CD4-positive, alpha-beta T cell treated with Interferon alpha-2 for 1 hour (primary cell): ENCODE data around the gene MPRIP.

Experiments
- DNase-seq, 2 donors: peaks; one replicate each; pipeline ENCODE4 v3.0.0-alpha.2; 2020 to 2022

The MPRIP gene

GRCh38 chr17:17172001-17172939, 130.0 kb downstream of the MPRIP start:
- no peak for DNase-seq

GRCh38 chr17:17172990-17173389, 130.7 kb downstream of the MPRIP start:
- no peak for DNase-seq

- DNase-seq, result no peak
Observed at GRCh38 chr17:17173921-17174320, 131.7 kb downstream of the MPRIP start.

GRCh38 chr17:17175340-17175739, 133.1 kb downstream of the MPRIP start:
- no peak for DNase-seq

GRCh38 chr17:17175917-17176316, 133.7 kb downstream of the MPRIP start:
- peak in 1 of 2 donors; percentile 30 for DNase-seq

GRCh38 chr17:17176341-17176740, 134.1 kb downstream of the MPRIP start:
- DNase-seq, result no peak

GRCh38 chr17:17177176-17177575, 134.9 kb downstream of the MPRIP start:
- DNase-seq, result peak in 1 of 2 donors; percentile 15

- peak in 1 of 2 donors; percentile 62 for DNase-seq
Observed at GRCh38 chr17:17179371-17179827, 137.1 kb downstream of the MPRIP start.

- DNase-seq, result no peak
Observed at GRCh38 chr17:17180141-17180603, 137.9 kb downstream of the MPRIP start.

- no peak for DNase-seq
Observed at GRCh38 chr17:17180741-17181525, 138.7 kb downstream of the MPRIP start.

GRCh38 chr17:17181666-17182597, 139.7 kb downstream of the MPRIP start:
- DNase-seq, result peak; percentile 37 to 67

GRCh38 chr17:17182598-17183136, 140.4 kb downstream of the MPRIP start:
- DNase-seq, result no peak

GRCh38 chr17:17183744-17184143, 141.5 kb downstream of the MPRIP start:
- no peak for DNase-seq

GRCh38 chr17:17184985-17185757, 142.9 kb downstream of the MPRIP start:
- DNase-seq, result peak in 1 of 2 donors; percentile 38

- DNase-seq, result no peak
Observed at GRCh38 chr17:17186051-17186450, 143.8 kb downstream of the MPRIP start.

- DNase-seq, result no peak
Observed at GRCh38 chr17:17186551-17187505, 144.6 kb downstream of the MPRIP start.

GRCh38 chr17:17188586-17188985, 146.3 kb downstream of the MPRIP start:
- no peak for DNase-seq

GRCh38 chr17:17189559-17189958, 147.3 kb downstream of the MPRIP start:
- no peak for DNase-seq

- DNase-seq, result no peak
Observed at GRCh38 chr17:17190188-17190587, 147.9 kb downstream of the MPRIP start.

GRCh38 chr17:17191346-17191792, 149.1 kb downstream of the MPRIP start:
- no peak for DNase-seq
